Uterus (tissue), 4 donors: ENCODE data around the gene PMIS2. TPM values are rescaled to one million over a fixed set of nuclear protein-coding genes. Genes with fewer than 3 reads are reported as not detected.

Experiments
- DNase-seq, 2 donors: peaks; one replicate each; pipeline ENCODE4 v3.0.0-alpha.2; 2019 to 2020
- H3K27ac ChIP-seq, 2 donors: fragments of 200-600 bp; sonication (generic); 1 replicate in 1 of 2; 2 replicates in 1 of 2; pipeline ENCODE4 v1.5.1; 2016 to 2018
- H3K27me3 ChIP-seq, 2 donors: fragments of 200-600 bp; sonication (generic); one replicate each; pipeline ENCODE4 v1.5.1; 2018 to 2019; ENCODE audit warnings: control low read depth in 1 of 2
- H3K36me3 ChIP-seq, 2 donors: fragments of 200-600 bp; sonication (generic); one replicate each; pipeline ENCODE4 v1.5.1; 2019; ENCODE audit warnings: control low read depth in 1 of 2
- H3K4me1 ChIP-seq, 2 donors: fragments of 200-600 bp; sonication (generic); one replicate each; pipeline ENCODE4 v1.5.1; 2018 to 2019; ENCODE audit warnings: control low read depth in 1 of 2
- H3K4me3 ChIP-seq, 2 donors: fragments of 200-600 bp; sonication (generic); 1 replicate in 1 of 2; 2 replicates in 1 of 2; pipeline ENCODE4 v1.5.1; 2018 to 2019; ENCODE audit warnings: mild to moderate bottlenecking in 1 of 2
- H3K9me3 ChIP-seq, 2 donors: fragments of 200-600 bp; sonication (generic); one replicate each; pipeline ENCODE4 v1.5.1; 2019; ENCODE audit warnings: control low read depth in 1 of 2
- POLR2A ChIP-seq, 2 donors: fragments of 450-650 bp; IDR thresholded peaks; one replicate each; pipeline ENCODE4 v1.6.1; 2016; ENCODE audit warnings: antibody characterized with exemption in 2 of 2, mild to moderate bottlenecking in 1 of 2, moderate library complexity in 1 of 2
- intact Hi-C: fragments of 100-400 bp; cut with DNase I; formaldehyde crosslinking; loops from one replicate; pipeline ENCODE4 v1.15.1; 2023; ENCODE audit warnings: low total_unique reads
- total RNA-seq, 4 donors: library from RNA; depleted of rRNA in 3 of 4; stranded (reverse); fragments of >200 nt in 3 of 4; gene quantifications; one replicate each; pipeline versions ENCODE4 v1.1.0 to v1.2.4, GENCODE V29; 2014 to 2023
- TF ChIP-seq, protein P1 (sequence below), 4 experiments: fragments of 200-600 bp in 2 of 4; fragments of 450-650 bp in 2 of 4; sonication (generic) in 2 of 4; IDR thresholded peaks; one replicate each; pipeline ENCODE4 v1.5.1; 2016 to 2019; ENCODE audit warnings: antibody characterized with exemption in 4 of 4, mild to moderate bottlenecking in 2 of 4, moderate library complexity in 1 of 4
- donor health status: DM: yes; HTN: yes; CAD: no.

PMIS2 gene
- total RNA-seq, 4 donors from 2014 or later, result not detected

DNA sequence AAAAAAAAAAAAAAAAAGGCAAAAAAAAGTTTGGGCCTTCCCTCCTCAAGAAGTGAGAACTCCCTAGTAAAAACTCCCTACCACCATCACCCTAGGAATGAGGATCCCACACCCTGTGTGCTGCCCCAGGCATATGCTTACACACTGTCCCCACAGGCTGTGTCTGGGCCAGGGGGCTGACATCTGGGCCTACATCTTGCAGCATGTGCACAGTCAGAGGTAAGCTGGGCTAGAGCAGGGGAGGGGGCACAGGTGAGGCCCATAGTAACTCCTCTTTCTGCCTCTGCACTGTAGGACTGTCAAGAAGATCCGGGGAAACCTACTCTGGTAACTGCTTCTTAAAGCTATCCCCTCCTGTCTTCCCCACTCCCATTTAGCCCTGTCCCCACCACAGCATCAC lies 27.6 kb downstream of the PMIS2 start:
- no peak for DNase-seq
- H3K4me3 ChIP-seq, result no peak overlapping the region
- no peaks in the 10 kb centered on the region for H3K36me3 ChIP-seq
- H3K9me3 ChIP-seq, result no peaks in the 10 kb centered on the region
- H3K4me1 ChIP-seq, result peaks cover 0 to 4% of the 10 kb centered on the region in 2 donors
- no peaks in the 10 kb centered on the region for H3K27me3 ChIP-seq
- intact Hi-C loops, result no loop called here
- TF ChIP-seq, protein P1, sequence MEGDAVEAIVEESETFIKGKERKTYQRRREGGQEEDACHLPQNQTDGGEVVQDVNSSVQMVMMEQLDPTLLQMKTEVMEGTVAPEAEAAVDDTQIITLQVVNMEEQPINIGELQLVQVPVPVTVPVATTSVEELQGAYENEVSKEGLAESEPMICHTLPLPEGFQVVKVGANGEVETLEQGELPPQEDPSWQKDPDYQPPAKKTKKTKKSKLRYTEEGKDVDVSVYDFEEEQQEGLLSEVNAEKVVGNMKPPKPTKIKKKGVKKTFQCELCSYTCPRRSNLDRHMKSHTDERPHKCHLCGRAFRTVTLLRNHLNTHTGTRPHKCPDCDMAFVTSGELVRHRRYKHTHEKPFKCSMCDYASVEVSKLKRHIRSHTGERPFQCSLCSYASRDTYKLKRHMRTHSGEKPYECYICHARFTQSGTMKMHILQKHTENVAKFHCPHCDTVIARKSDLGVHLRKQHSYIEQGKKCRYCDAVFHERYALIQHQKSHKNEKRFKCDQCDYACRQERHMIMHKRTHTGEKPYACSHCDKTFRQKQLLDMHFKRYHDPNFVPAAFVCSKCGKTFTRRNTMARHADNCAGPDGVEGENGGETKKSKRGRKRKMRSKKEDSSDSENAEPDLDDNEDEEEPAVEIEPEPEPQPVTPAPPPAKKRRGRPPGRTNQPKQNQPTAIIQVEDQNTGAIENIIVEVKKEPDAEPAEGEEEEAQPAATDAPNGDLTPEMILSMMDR (IDR thresholded peaks at IDR 0.05), result no peak
- H3K27ac ChIP-seq, result no peak overlapping the region

DNA sequence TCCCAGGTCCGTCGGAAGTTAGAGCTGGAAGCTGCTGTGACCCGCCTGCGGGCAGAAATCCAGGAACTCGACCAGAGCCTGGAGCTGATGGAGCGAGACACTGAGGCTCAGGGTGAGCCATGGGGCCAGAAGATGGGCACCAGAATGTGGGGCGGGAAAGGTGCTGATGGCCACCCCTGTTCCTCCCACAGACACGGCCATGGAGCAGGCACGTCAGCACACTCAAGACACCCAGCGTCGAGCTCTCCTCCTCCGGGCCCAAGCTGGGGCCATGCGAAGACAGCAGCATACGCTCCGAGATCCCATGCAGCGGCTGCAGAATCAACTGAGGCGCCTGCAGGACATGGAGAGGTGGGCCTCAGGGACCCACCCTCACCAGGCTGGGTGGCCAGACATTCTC lies 29.1 kb downstream of the PMIS2 start:
- peaks cover 0 to 4% of the 10 kb centered on the region in 2 donors for H3K4me1 ChIP-seq
- intact Hi-C loops, result no loop called here
- H3K36me3 ChIP-seq, result no peaks in the 10 kb centered on the region

DNA sequence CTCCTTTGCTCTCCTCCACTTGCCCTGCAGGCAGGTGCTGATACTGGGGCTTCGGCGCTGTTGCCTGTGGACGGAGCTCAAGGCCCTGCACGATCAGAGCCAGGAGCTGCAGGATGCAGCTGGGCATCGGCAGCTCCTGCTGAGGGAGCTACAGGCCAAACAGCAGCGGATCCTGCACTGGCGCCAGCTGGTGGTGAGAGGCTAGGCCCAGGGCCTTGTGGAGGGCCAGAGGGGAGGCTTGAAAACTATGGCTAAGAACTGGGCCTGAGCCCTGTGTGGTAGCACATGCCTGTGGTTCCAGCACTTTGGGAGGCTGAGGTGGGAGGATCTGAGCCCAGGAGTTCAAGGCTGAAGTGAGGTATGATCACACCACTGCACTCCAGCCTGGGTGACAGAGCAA lies 32.9 kb downstream of the PMIS2 start:
- Histone ChIP-seq H3K27ac (no peak overlapping the region), H3K4me3 (no peak overlapping the region), H3K27me3 (no peaks in the 10 kb centered on the region), H3K9me3 (no peaks in the 10 kb centered on the region), H3K36me3 (no peaks in the 10 kb centered on the region), H3K4me1 (no peaks in the 10 kb centered on the region)
- intact Hi-C loops, result no loop called here
- DNase-seq, result no peak
- TF ChIP-seq, protein P1 (IDR thresholded peaks at IDR 0.05), result no peak
- no peak for TF ChIP-seq POLR2A (IDR thresholded peaks at IDR 0.05)

More for the DNA sequence above, 29.1 kb downstream of the PMIS2 start:
- no peak overlapping the region for H3K27ac ChIP-seq
- no peaks in the 10 kb centered on the region for H3K27me3 ChIP-seq
- no peak overlapping the region for H3K4me3 ChIP-seq
- no peaks in the 10 kb centered on the region for H3K9me3 ChIP-seq
- no peak for DNase-seq
- TF ChIP-seq, protein P1 (IDR thresholded peaks at IDR 0.05), result no peak
- no peak for TF ChIP-seq POLR2A (IDR thresholded peaks at IDR 0.05)

DNA sequence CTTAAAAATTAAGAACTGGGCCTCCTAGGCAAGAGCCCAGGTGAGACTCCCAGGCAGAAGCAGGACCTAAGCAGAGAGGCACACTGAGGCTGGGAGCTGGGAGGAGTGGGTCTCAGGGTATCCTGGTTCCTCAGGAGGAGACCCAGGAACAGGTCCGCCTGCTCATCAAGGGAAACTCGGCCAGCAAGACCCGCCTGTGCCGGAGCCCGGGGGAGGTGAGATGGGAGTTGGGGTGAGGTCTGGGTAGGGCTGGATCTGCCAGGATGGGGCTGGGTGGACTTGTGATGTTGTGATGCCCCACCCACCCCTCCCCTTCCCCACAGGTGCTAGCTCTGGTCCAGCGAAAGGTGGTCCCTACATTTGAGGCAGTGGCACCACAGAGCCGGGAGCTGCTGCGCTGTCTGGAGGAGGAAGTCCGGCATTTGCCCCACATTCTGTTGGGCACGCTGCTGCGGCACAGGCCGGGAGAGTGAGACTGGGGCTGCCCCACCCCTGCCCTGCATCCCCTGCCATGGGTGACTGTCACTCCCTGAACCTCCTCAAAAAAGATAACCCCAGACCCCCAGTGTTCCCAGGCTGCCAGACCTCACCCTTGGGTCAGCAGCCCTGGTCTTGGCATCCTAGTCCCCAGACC lies 33.4 kb downstream of the PMIS2 start:
- Histone ChIP-seq H3K27ac (no peak overlapping the region), H3K9me3 (no peaks in the 10 kb centered on the region), H3K4me1 (no peaks in the 10 kb centered on the region), H3K27me3 (no peaks in the 10 kb centered on the region), H3K36me3 (no peaks in the 10 kb centered on the region), H3K4me3 (no peak overlapping the region)
- intact Hi-C loops, result no loop called here
- TF ChIP-seq POLR2A (IDR thresholded peaks at IDR 0.05), result no peak
- TF ChIP-seq, protein P1 (IDR thresholded peaks at IDR 0.05), result no peak
- no peak for DNase-seq

DNA sequence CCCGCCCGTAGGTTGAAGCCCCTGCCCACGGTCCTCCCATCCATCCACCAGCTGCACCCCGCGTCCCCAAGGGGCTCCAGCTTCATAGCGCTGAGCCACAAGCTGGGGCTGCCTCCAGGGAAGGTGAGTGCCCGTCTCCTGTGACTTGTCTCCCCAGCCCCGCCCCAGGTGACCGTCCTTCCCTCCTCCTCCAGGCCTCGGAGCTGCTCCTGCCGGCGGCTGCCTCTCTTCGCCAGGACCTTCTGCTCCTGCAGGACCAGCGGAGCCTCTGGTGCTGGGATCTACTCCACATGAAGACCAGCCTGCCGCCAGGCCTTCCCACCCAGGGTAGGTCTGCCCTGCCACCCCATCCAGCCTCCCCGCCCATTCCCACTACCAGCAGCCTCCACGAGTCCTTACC lies 34.0 kb downstream of the PMIS2 start:
- no peaks in the 10 kb centered on the region for H3K4me1 ChIP-seq
- DNase-seq, result no peak
- TF ChIP-seq POLR2A (IDR thresholded peaks at IDR 0.05), result no peak
- TF ChIP-seq, protein P1 (IDR thresholded peaks at IDR 0.05), result no peak
- H3K36me3 ChIP-seq, result no peaks in the 10 kb centered on the region
- no peak overlapping the region for H3K4me3 ChIP-seq
- no peaks in the 10 kb centered on the region for H3K9me3 ChIP-seq
- H3K27ac ChIP-seq, result no peak overlapping the region
- no peaks in the 10 kb centered on the region for H3K27me3 ChIP-seq
- intact Hi-C loops, result no loop called here
